Transverse colon (tissue), 4 donors: ENCODE results near the gene WDR35. TPM values are rescaled to one million over a fixed set of nuclear protein-coding genes. Genes with fewer than 3 reads are reported as not detected.

ENCODE experiments used
- DNase-seq: peaks from one replicate; pipeline ENCODE4 v3.0.0-alpha.2; 2019
- H3K27ac ChIP-seq, 4 donors: fragments of 200-600 bp; sonication (generic); 2 replicates each; pipeline ENCODE4 v1.5.1; 2016 to 2018; ENCODE audit warnings: inconsistent platforms in 4 of 4
- H3K27me3 ChIP-seq: fragments of 200-600 bp; sonication (generic); 2 replicates; pipeline ENCODE4 v1.5.1; 2017; ENCODE audit warnings: inconsistent platforms
- H3K36me3 ChIP-seq, 4 donors: fragments of 200-600 bp; sonication (generic); 2 replicates each; pipeline ENCODE4 v1.5.1; 2017 to 2019; ENCODE audit warnings: inconsistent platforms in 4 of 4
- H3K4me1 ChIP-seq, 4 donors: fragments of 200-600 bp; sonication (generic); 2 replicates each; pipeline ENCODE4 v1.5.1; 2017 to 2020; ENCODE audit warnings: inconsistent platforms in 4 of 4
- H3K4me3 ChIP-seq, 4 donors: fragments of 200-600 bp; sonication (generic); 1 replicate in 1 of 4; 2 replicates in 3 of 4; pipeline versions ENCODE4 v1.5.1 to v1.6.1; 2017 to 2019; ENCODE audit warnings: inconsistent platforms in 4 of 4
- H3K9me3 ChIP-seq, 2 donors: fragments of 200-600 bp; sonication (generic); 2 replicates each; pipeline ENCODE4 v1.5.1; 2017 to 2019; ENCODE audit warnings: inconsistent platforms in 2 of 2
- EP300 ChIP-seq: sonication (generic); formaldehyde crosslinking; IDR thresholded peaks from one replicate; pipeline ENCODE4 v1.6.1; 2017; ENCODE audit warnings: antibody characterized with exemption, low read depth
- POLR2A ChIP-seq: fragments of 450-650 bp; IDR thresholded peaks from one replicate; pipeline ENCODE4 v1.6.1; 2016; ENCODE audit warnings: antibody characterized with exemption, mild to moderate bottlenecking, moderate library complexity
- POLR2AphosphoS5 ChIP-seq, 3 donors: sonication (generic); formaldehyde crosslinking; IDR thresholded peaks; one replicate each; pipeline ENCODE4 v1.6.1; 2016; ENCODE audit warnings: antibody characterized with exemption in 3 of 3
- WGBS, 2 donors: methylation state at CpG; one replicate each; pipeline ENCODE4 v1.1.5; 2018; ENCODE audit warnings: low coverage in 1 of 2; 5-methylcytosine and 5-hydroxymethylcytosine counted together
- in situ Hi-C, 4 donors: fragments of 200-750 bp; cut with MboI; loops; one replicate each; pipeline versions ENCODE4 v1.15.0 to v1.15.1; 2017; ENCODE audit warnings: low sequenced_read_pairs in 3 of 4, low pct_ligation_motif_present in 1 of 4, low pct_unique_long_range_greater_than_20kb in 1 of 4
- intact Hi-C: fragments of 100-400 bp; cut with DNase I; formaldehyde crosslinking; loops from one replicate; pipeline ENCODE4 v1.15.1; 2023; ENCODE audit warnings: low total_unique reads
- total RNA-seq, 4 donors: library from RNA; depleted of rRNA; stranded (reverse); fragments of >200 nt; gene quantifications; one replicate each; pipeline ENCODE4 v1.1.0, GENCODE V29; 2016
- TF ChIP-seq, protein P1 (sequence below), 5 experiments: fragments of 200-600 bp in 3 of 5; fragments of 450-650 bp in 2 of 5; sonication (generic) in 3 of 5; IDR thresholded peaks; 1 replicate in 2 of 5; 2 replicates in 3 of 5; pipeline ENCODE4 v1.5.1; 2016 to 2017; ENCODE audit warnings: antibody characterized with exemption in 5 of 5, inconsistent platforms in 3 of 5, mild to moderate bottlenecking in 2 of 5, moderate library complexity in 1 of 5

Gene WDR35
- total RNA-seq, 4 donors from 2014 or later: 0.37 to 4.8 (median 2.0) TPM

DNA sequence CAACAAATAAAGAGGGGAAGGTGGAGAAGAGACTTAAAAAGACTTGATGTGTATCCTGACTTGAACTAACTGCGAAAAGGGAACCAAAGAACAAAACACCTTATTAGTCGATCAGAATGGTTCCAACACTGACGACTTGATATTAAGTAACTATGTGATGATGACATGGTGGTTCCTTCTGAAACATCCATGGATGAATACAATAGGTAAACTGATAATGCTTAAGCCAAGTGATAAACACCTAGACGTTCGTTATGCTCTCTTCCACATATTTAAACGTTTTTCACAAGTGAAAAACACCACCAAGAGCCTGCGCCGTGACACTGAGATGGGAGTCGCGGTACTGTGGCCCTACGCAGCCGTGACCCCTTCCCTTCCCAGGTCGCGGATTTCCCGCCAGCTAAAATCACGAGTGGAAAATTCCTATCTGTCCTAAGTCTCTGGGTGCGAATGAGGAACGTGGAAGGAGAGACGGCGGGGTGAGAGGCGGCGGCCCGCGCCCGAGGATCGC is 88.9 kb downstream of the WDR35 start:
- in situ Hi-C loops: no loop called here
- intact Hi-C loops: no loop called here

DNA sequence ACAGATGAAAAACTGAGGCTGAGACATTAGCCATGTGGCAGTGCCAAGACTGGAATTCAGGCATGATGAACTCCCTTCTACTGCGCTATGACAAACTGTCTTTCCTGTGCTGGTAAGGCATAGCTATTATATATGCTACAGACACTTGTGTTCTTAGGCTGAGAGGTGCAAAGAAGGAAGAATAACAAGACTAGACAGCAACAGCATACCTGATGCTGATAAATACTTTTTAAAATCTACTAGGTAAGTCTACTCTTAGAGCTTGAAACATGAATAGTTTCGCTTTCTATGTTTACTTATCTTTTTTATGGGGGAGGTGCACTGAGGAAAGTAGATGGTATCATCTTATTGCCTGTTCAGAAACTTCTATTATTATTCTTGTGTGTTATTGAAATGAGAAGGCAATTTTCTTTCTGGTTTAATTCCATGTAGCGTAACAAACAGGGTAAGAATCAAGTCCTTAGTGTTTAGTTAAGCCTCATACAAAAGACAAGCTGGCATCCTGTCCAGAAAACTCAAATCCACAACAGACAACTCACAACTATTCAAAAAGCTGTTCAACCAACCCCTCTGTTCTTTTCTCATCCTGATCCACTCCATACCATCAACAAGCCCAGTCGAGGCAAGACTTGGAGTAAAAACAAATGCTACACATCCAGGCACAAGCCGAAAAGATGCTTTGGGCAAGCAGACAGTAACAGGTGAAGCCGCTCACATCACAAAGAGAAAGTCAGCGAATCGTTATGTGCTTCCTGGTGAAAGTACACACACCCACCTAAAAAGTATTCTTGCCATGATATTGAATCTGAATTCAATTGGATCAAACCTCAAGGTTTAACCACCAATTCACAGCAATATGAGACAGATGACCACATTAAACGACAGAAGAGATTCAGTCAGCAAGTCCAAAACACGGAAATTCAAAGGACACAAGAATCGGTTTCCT is 89.6 kb downstream of the WDR35 start:
- DNase-seq: no peak
- no peaks in the 10 kb centered on the region for H3K9me3 ChIP-seq
- peak overlapping the region; percentile 92 to 96 (median 96) for H3K27ac ChIP-seq
- intact Hi-C loops: no loop called here
- in situ Hi-C loops: loop anchor here in 1 of 4 donors (25.0 kb wide), 1 partner anchor 737 kb away; no protein-coding TSS in a partner anchor
- no peaks in the 10 kb centered on the region for H3K27me3 ChIP-seq
- H3K36me3 ChIP-seq: no peaks in the 10 kb centered on the region
- TF ChIP-seq EP300 (no peak), POLR2AphosphoS5 (IDR thresholded peaks at IDR 0.05) (no peak), POLR2A (no peak)
- TF ChIP-seq, protein P1, sequence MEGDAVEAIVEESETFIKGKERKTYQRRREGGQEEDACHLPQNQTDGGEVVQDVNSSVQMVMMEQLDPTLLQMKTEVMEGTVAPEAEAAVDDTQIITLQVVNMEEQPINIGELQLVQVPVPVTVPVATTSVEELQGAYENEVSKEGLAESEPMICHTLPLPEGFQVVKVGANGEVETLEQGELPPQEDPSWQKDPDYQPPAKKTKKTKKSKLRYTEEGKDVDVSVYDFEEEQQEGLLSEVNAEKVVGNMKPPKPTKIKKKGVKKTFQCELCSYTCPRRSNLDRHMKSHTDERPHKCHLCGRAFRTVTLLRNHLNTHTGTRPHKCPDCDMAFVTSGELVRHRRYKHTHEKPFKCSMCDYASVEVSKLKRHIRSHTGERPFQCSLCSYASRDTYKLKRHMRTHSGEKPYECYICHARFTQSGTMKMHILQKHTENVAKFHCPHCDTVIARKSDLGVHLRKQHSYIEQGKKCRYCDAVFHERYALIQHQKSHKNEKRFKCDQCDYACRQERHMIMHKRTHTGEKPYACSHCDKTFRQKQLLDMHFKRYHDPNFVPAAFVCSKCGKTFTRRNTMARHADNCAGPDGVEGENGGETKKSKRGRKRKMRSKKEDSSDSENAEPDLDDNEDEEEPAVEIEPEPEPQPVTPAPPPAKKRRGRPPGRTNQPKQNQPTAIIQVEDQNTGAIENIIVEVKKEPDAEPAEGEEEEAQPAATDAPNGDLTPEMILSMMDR (IDR thresholded peaks at IDR 0.05): no peak
- H3K4me1 ChIP-seq: peaks cover 18 to 60% (median 26%) of the 10 kb centered on the region in 4 donors
- peak overlapping the region; percentile 65 to 86 (median 79) for H3K4me3 ChIP-seq
- WGBS, 2 donors: 20 to 34% methylated on average over 4 to 11 of the region's 11 CpGs

More for the DNA sequence above, 88.9 kb downstream of the WDR35 start:
- Histone ChIP-seq H3K36me3 (no peaks in the 10 kb centered on the region), H3K4me1 (peaks cover 18 to 53% (median 26%) of the 10 kb centered on the region in 4 donors), H3K9me3 (no peaks in the 10 kb centered on the region), H3K27ac (peak overlapping the region; percentile 92 to 96 (median 96)), H3K4me3 (peak overlapping the region; percentile 65 to 86 (median 79)), H3K27me3 (no peaks in the 10 kb centered on the region)
- 0% methylated on average over 2 to 26 of the region's 26 CpGs for WGBS, 2 donors
- DNase-seq: no peak
- TF ChIP-seq EP300 (no peak), POLR2A (no peak), POLR2AphosphoS5 (IDR thresholded peaks at IDR 0.05) (no peak)
- TF ChIP-seq, protein P1 (IDR thresholded peaks at IDR 0.05): no peak

DNA sequence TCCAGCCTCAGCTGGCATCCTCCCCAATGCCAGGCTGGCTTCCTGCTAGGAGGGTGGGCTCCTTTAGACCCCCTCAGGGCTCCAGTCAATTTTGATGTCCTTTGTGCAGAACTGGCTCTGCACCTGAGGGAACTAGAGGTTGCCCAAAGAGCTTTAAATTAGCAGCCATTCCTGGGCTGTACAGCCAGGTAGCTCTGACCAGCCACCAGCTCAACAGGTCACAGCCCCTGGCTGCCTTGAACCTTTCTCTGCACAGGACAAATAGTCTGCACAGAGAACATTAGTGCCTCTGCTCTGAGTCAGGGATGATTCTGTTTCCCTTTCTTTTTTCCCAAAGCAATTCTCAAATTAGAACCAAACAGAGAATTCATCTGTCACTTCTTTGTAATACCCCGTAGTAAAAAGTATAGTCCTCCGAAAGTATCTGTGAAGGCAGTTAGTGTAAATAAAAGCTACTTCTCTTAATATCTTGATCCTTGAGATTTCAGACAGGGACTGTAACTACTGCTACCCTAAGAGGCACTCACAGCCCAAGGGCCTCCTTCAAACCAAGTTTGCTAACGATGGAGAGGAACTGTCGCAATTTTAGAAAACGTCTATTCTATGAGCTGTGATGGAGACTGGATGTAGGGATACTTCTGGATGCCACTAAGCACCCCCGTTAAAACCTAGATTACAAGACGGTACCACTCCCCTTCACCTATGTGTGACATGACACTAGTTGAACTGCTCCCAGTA is 91.1 kb downstream of the WDR35 start:
- Histone ChIP-seq H3K27me3 (no peaks in the 10 kb centered on the region), H3K9me3 (no peaks in the 10 kb centered on the region), H3K27ac (no peak overlapping the region), H3K4me1 (peaks cover 18 to 68% (median 26%) of the 10 kb centered on the region in 4 donors), H3K36me3 (no peaks in the 10 kb centered on the region), H3K4me3 (no peak overlapping the region)
- in situ Hi-C loops: loop anchor here in 1 of 4 donors (25.0 kb wide), 1 partner anchor 739 kb away; no protein-coding TSS in a partner anchor
- no peak for DNase-seq
- TF ChIP-seq POLR2AphosphoS5 (IDR thresholded peaks at IDR 0.05) (no peak), POLR2A (no peak), EP300 (no peak)
- TF ChIP-seq, protein P1 (IDR thresholded peaks at IDR 0.05): no peak
- intact Hi-C loops: no loop called here
- 67 to 79% methylated on average over 7 of the region's 7 CpGs for WGBS, 2 donors
